GM12874 (cell line): ENCODE results near the gene LTBP1.

ENCODE experiments used
- CTCF ChIP-seq: IDR thresholded peaks from 2 replicates; pipeline ENCODE4 v1.5.1; 2011; ENCODE audit warnings: low read depth, mild to moderate bottlenecking, control low read depth, low read length, moderate library complexity; ENCODE audit not compliant: insufficient read depth

LTBP1 gene

GRCh38 chr2:33334083-33334482 is 387.3 kb downstream of the LTBP1 start:
- no peak for TF ChIP-seq CTCF

GRCh38 chr2:33335516-33335915 is 388.8 kb downstream of the LTBP1 start:
- no peak for TF ChIP-seq CTCF

- no peak for TF ChIP-seq CTCF
These were observed 389.4 kb downstream of the LTBP1 start for GRCh38 chr2:33336036-33336625.

GRCh38 chr2:33337385-33337960 is 390.7 kb downstream of the LTBP1 start:
- TF ChIP-seq CTCF = no peak

- TF ChIP-seq CTCF = no peak
These were observed 391.2 kb downstream of the LTBP1 start for GRCh38 chr2:33337981-33338380.

GRCh38 chr2:33339269-33339668 is 392.5 kb downstream of the LTBP1 start:
- TF ChIP-seq CTCF = no peak

- TF ChIP-seq CTCF = no peak
These were observed 393.5 kb downstream of the LTBP1 start for GRCh38 chr2:33340280-33340679.

- TF ChIP-seq CTCF = no peak
These were observed 395.4 kb downstream of the LTBP1 start for GRCh38 chr2:33342171-33342570.
